GM23338 (cell line): ENCODE measurements around the gene NSF.
"Not testable (repeated sequence)": the region's sequence is repeated elsewhere in the genome, so short reads cannot be mapped to it uniquely, and the experiment has no call there.

Source experiments
- CREB1 ChIP-seq: fragments of 250-450 bp; sonication (Bioruptor Pico); IDR thresholded peaks from 2 replicates; pipeline ENCODE4 v1.5.0; 2020; ENCODE audit warnings: low read depth, mild to moderate bottlenecking, moderate library complexity
- CTCF ChIP-seq, 2 experiments: fragments of 200-600 bp in 1 of 2; sonication (generic) in 1 of 2; conservative IDR thresholded peaks; 2 replicates each; pipeline versions ENCODE4 v1.5.1 to v1.6.1; 2016 to 2017; ENCODE audit warnings: antibody characterized with exemption in 2 of 2, low read depth in 2 of 2, mild to moderate bottlenecking in 2 of 2, moderate library complexity in 1 of 2
- POLR2AphosphoS5 ChIP-seq: IDR thresholded peaks from 2 replicates; pipeline ENCODE4 v1.6.1; 2016; ENCODE audit warnings: antibody characterized with exemption, low read depth
- TF ChIP-seq, protein P1 (sequence below): IDR thresholded peaks from 2 replicates; pipeline ENCODE4 v1.6.1; 2016; ENCODE audit warnings: antibody characterized with exemption

GRCh38 chr17:46672777-46673176 lies 82.3 kb downstream of the NSF start:
- TF ChIP-seq, protein P1, sequence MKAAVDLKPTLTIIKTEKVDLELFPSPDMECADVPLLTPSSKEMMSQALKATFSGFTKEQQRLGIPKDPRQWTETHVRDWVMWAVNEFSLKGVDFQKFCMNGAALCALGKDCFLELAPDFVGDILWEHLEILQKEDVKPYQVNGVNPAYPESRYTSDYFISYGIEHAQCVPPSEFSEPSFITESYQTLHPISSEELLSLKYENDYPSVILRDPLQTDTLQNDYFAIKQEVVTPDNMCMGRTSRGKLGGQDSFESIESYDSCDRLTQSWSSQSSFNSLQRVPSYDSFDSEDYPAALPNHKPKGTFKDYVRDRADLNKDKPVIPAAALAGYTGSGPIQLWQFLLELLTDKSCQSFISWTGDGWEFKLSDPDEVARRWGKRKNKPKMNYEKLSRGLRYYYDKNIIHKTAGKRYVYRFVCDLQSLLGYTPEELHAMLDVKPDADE, result not testable (repeated sequence)
- not testable (repeated sequence) for TF ChIP-seq CTCF (conservative IDR thresholded peaks at IDR 0.05; ENCODE audit: low read depth in 2 of 2); CREB1 (CRISPR knock-in tag); POLR2AphosphoS5
